Mucosa of stomach (tissue), 1 donor: Measurements from ENCODE around the gene NOTO.

ENCODE experiments used
- H3K27me3 ChIP-seq: one replicate; pipeline ENCODE4 v1.7.0; 2013; ENCODE audit warnings: mild to moderate bottlenecking, low read length; ENCODE audit not compliant: control insufficient read depth, insufficient read depth
- H3K36me3 ChIP-seq: one replicate; pipeline ENCODE4 v1.7.0; 2013; ENCODE audit warnings: low read length; ENCODE audit not compliant: control insufficient read depth, insufficient read depth
- H3K4me1 ChIP-seq: one replicate; pipeline ENCODE4 v1.7.0; 2013; ENCODE audit warnings: mild to moderate bottlenecking, low read length; ENCODE audit not compliant: control insufficient read depth, insufficient read depth
- H3K4me3 ChIP-seq: one replicate; pipeline ENCODE4 v1.7.0; 2013; ENCODE audit warnings: low read length
- H3K9ac ChIP-seq: one replicate; pipeline ENCODE4 v1.7.0; 2013; ENCODE audit warnings: mild to moderate bottlenecking, low read length, moderate library complexity
- H3K9me3 ChIP-seq: one replicate; pipeline ENCODE4 v1.7.0; 2013; ENCODE audit warnings: mild to moderate bottlenecking, low read length, moderate library complexity; ENCODE audit not compliant: control insufficient read depth
- donor health status: Pancreatic carcinoma.

The NOTO gene

GRCh38 chr2:73239776-73240175, 37.4 kb downstream of the NOTO start:
- Histone ChIP-seq H3K4me1 (peaks cover 8% of the 10 kb centered on the region), H3K9me3 (no peaks in the 10 kb centered on the region), H3K4me3 (no peak overlapping the region), H3K9ac (no peak overlapping the region), H3K36me3 (peaks cover 4% of the 10 kb centered on the region), H3K27me3 (no peaks in the 10 kb centered on the region)

GRCh38 chr2:73243884-73244570, 41.7 kb downstream of the NOTO start:
- H3K27me3 ChIP-seq, result no peaks in the 10 kb centered on the region
- no peak overlapping the region for H3K9ac ChIP-seq
- H3K4me3 ChIP-seq, result no peak overlapping the region
- no peaks in the 10 kb centered on the region for H3K9me3 ChIP-seq
- H3K4me1 ChIP-seq, result no peaks in the 10 kb centered on the region
- peaks cover 10% of the 10 kb centered on the region for H3K36me3 ChIP-seq

- Histone ChIP-seq H3K36me3 (peaks cover 10% of the 10 kb centered on the region), H3K27me3 (no peaks in the 10 kb centered on the region), H3K4me1 (no peaks in the 10 kb centered on the region), H3K9me3 (no peaks in the 10 kb centered on the region), H3K9ac (no peak overlapping the region), H3K4me3 (no peak overlapping the region)
Observed at GRCh38 chr2:73244580-73244979, 42.2 kb downstream of the NOTO start.

- H3K36me3 ChIP-seq, result peaks cover 22% of the 10 kb centered on the region
Observed at GRCh38 chr2:73246850-73247249, 44.5 kb downstream of the NOTO start.

GRCh38 chr2:73249636-73250035, 47.3 kb downstream of the NOTO start:
- no peaks in the 10 kb centered on the region for H3K4me1 ChIP-seq
- no peaks in the 10 kb centered on the region for H3K9me3 ChIP-seq
- no peaks in the 10 kb centered on the region for H3K27me3 ChIP-seq
- H3K36me3 ChIP-seq, result peaks cover 19% of the 10 kb centered on the region
- H3K9ac ChIP-seq, result no peak overlapping the region
- no peak overlapping the region for H3K4me3 ChIP-seq

More at GRCh38 chr2:73246850-73247249, 44.5 kb downstream of the NOTO start:
- no peaks in the 10 kb centered on the region for H3K4me1 ChIP-seq
- no peak overlapping the region for H3K9ac ChIP-seq
- H3K27me3 ChIP-seq, result no peaks in the 10 kb centered on the region
- no peak overlapping the region for H3K4me3 ChIP-seq
- H3K9me3 ChIP-seq, result no peaks in the 10 kb centered on the region

GRCh38 chr2:73250872-73251846, 48.8 kb downstream of the NOTO start:
- Histone ChIP-seq H3K4me1 (no peaks in the 10 kb centered on the region), H3K9ac (no peak overlapping the region), H3K36me3 (peaks cover 16% of the 10 kb centered on the region), H3K9me3 (no peaks in the 10 kb centered on the region), H3K4me3 (no peak overlapping the region), H3K27me3 (no peaks in the 10 kb centered on the region)

- H3K4me1 ChIP-seq, result no peaks in the 10 kb centered on the region
- H3K36me3 ChIP-seq, result peaks cover 12% of the 10 kb centered on the region
- H3K27me3 ChIP-seq, result no peaks in the 10 kb centered on the region
- no peak overlapping the region for H3K9ac ChIP-seq
- H3K9me3 ChIP-seq, result no peaks in the 10 kb centered on the region
- H3K4me3 ChIP-seq, result no peak overlapping the region
Observed at GRCh38 chr2:73252238-73253027, 50.1 kb downstream of the NOTO start.

GRCh38 chr2:73253400-73253799, 51.0 kb downstream of the NOTO start:
- H3K27me3 ChIP-seq, result no peaks in the 10 kb centered on the region
- H3K4me1 ChIP-seq, result no peaks in the 10 kb centered on the region
- H3K9me3 ChIP-seq, result no peaks in the 10 kb centered on the region
- peaks cover 12% of the 10 kb centered on the region for H3K36me3 ChIP-seq
- no peak overlapping the region for H3K4me3 ChIP-seq
- H3K9ac ChIP-seq, result no peak overlapping the region

- peaks cover 12% of the 10 kb centered on the region for H3K36me3 ChIP-seq
- no peaks in the 10 kb centered on the region for H3K27me3 ChIP-seq
- no peak overlapping the region for H3K9ac ChIP-seq
- no peak overlapping the region for H3K4me3 ChIP-seq
- H3K9me3 ChIP-seq, result no peaks in the 10 kb centered on the region
- H3K4me1 ChIP-seq, result no peaks in the 10 kb centered on the region
Observed at GRCh38 chr2:73253901-73254300, 51.5 kb downstream of the NOTO start.

GRCh38 chr2:73254343-73255006, 52.1 kb downstream of the NOTO start:
- no peaks in the 10 kb centered on the region for H3K27me3 ChIP-seq
- H3K4me3 ChIP-seq, result no peak overlapping the region
- no peaks in the 10 kb centered on the region for H3K4me1 ChIP-seq
- no peak overlapping the region for H3K9ac ChIP-seq
- peaks cover 12% of the 10 kb centered on the region for H3K36me3 ChIP-seq
- no peaks in the 10 kb centered on the region for H3K9me3 ChIP-seq

- Histone ChIP-seq H3K9ac (no peak overlapping the region), H3K9me3 (no peaks in the 10 kb centered on the region), H3K4me1 (no peaks in the 10 kb centered on the region), H3K4me3 (no peak overlapping the region), H3K36me3 (peaks cover 6% of the 10 kb centered on the region), H3K27me3 (no peaks in the 10 kb centered on the region)
Observed at GRCh38 chr2:73255007-73255644, 52.8 kb downstream of the NOTO start.
